ENCODE measurements around the gene NPR1.
"Not testable (repeated sequence)": the region's sequence is repeated elsewhere in the genome, so short reads cannot be mapped to it uniquely, and the experiment has no call there.

NPR1 gene

GRCh38 chr1:153682730-153683129 lies 4.2 kb downstream of the NPR1 start:
- DNase-seq = no peak

DNA sequence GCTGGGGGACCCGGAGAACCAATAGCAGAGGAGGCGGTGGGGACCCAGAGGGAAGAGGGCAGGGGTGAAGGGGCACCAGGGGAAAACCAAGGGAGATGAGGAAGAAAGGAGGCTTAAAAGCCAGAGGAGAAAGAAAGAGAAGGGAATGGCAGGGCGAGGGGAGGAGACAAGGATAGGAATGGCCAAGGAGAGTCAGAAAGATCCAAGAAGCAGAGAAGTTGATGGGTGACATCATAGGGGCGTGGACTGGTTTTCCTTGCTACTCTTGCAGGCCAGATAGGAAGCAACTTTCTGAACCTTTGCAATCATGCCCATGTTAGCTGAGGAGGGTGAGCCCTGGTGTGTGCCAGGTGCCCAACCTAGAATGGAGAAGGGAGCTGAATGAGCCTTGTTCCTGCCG lies 5.4 kb downstream of the NPR1 start:
- no peak for DNase-seq

DNA sequence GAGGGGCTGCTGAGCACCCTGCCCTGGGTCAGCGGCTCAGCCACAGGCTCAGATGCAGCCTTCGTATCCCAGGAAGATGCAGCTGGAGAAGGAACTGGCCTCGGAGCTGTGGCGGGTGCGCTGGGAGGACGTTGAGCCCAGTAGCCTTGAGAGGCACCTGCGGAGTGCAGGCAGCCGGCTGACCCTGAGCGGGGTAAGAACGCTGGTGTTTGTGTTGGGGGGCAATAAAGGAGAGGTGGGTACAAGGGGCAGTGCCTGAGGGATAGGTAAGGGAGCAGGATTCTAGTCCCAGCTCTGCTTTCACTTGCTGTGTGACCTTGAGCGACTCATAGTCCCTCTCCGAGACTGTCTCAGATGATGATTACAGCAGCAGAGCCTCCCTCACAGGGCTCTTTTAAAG lies 6.4 kb downstream of the NPR1 start:
- no peak for DNase-seq

DNA sequence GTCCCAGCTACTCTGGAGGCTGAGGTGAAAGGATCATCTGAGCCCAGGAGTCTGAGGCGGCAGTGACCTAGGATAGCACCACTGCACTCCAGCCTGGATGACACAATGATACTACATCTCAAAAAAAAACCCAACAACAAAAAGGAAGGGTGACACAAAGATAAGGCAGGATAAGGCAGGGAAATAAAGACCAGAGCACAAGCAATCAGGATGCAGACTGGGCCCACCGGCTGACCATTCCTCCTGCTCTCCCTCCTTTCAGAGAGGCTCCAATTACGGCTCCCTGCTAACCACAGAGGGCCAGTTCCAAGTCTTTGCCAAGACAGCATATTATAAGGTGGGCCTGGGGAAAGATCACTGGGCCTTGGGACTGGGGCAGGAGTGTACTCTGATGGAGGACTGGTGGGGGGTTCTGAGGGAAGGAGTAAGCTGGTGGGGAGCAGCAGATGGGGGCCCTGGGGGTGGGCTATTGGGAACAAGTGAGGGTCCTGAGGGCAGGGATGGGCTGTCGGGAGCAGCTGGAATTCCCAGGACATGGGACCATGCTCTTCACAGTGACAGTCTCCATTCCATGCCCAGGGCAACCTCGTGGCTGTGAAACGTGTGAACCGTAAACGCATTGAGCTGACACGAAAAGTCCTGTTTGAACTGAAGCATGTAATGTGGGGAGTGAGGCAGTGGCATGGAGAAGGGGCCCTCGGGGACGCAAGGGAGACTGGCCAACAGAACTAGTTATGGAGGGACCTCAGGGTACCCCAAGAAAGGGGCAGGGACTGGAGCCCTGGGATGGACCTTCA lies 7.3 kb downstream of the NPR1 start:
- no peak for DNase-seq

- DNase-seq = no peak
These were observed 9.0 kb downstream of the NPR1 start for GRCh38 chr1:153687346-153688125.

DNA sequence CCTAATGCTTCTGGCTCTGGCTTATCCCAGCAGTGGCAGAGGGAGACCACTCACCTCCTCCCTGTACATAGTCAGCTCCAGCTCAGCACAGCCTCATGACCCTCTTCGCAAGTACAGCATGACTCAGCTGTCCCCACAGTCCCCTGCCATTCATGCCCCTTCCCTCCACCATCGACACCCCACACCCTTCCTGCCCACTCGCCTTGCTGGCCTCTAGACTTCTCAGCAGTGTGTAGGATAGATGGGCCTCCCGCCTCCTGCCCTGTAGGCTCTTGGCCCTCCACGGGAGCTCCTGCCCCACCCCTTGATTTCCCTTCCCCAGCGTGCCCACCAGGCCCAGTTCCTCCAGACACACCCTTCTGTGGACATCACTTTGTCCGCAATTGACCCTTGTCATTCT lies 9.8 kb downstream of the NPR1 start:
- no peak for DNase-seq

- no peak for DNase-seq
These were observed 10.3 kb downstream of the NPR1 start for GRCh38 chr1:153688736-153689328.

- no peak for DNase-seq
These were observed 15.0 kb downstream of the NPR1 start for GRCh38 chr1:153693466-153693865.

DNA sequence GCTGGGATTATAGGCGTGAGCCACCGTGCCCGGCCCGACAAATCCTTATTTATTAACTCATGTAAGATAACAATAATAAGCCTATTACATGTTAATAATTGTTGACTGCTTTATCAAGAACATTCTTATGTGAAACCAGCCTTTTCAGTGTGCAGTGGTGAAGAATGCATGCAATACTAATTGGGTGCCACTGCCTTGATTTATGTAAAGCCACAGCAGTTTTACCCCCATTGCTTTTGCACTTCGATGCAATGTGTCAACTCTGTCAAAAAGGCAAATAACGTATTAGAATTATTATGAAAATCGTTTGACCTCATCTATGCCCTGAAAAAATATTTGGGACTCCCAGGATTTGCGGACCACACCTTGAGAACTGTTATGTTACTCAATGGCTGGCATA lies 18.3 kb downstream of the NPR1 start:
- no peak for DNase-seq

GRCh38 chr1:153697191-153698019 lies 18.9 kb downstream of the NPR1 start:
- DNase-seq = no peak

DNA sequence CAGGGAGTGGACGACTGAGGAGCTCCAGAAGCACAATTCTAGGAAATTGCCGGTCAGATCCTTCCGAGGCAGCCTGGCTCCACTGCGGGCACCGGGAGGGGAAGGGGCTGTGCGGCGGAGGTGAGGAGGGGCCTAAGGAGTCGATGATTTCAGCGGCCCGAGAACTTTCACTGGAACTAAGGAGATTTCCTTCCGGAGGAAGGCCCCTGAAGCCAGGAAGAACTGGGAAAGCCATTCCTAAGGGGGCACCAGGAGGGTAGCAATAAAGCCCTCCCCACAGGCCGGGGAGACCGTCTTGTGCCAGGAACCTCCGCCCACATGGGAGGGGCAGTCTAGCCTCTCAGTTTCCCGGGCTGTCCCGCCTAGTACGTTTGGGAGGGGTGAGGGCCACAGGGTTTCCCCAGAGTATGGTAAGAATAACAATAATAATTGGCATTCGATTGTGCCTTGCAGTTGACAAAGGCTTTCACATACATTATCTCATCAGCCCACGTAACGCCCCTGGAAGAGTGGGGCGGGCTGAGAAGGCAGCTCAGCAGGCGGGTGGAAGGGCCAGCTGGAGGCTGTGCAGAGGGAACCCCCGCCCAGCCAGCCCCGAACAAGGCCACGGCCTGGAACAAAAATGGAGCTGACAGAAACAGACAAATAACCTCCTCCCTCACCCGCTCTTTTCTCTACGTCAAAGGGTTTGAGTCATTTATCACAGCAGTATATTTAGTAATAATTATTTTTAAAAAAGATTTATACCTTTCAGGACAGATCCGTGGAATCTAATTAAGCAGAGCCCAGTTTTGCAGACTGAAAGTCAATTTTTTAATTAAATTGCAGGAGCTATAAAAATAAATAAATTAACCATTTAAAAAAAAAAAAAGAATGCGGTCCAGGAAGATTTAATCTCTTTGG lies 19.8 kb downstream of the NPR1 start:
- peak; percentile 28 for DNase-seq

DNA sequence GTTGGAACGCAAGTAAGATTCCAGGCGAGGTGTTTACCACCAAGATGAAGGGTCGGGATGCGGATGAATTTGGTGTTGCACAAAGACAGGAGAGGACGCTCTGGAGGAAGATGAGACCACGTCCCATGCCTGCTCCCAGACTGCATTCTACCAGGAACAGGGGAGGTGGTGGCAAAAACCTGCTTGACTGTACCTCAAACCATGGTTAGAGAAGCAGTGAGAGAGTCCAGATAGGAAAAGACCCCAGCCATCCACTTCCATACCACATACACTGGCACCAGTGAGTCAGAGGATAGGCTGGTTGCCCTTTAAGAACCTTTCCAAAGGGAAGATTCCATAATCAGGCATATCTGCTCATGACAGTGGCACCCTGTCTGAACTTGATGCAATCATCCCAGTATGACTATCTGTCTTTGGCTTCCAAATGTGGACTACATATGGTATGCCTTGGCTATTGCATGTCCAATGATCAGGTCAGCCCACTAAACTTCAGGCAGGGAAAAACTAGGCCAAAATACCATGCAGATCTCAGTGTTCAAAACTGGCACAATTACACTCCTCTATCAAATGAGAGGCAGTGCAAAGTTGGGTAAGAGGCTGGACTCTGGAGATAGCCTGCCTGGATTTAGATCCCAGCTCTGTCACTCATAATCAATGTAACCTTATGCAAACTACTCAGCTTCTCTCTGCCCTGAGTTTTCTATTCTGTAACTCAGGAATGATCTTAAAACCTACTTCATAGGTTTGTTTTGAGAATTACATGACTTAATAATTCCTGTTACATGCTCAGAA lies 20.6 kb downstream of the NPR1 start:
- peak; percentile 40 for DNase-seq

GRCh38 chr1:153699768-153700167 lies 21.3 kb downstream of the NPR1 start:
- no peak for DNase-seq

GRCh38 chr1:153705484-153705883 lies 27.0 kb downstream of the NPR1 start:
- DNase-seq = no peak

DNA sequence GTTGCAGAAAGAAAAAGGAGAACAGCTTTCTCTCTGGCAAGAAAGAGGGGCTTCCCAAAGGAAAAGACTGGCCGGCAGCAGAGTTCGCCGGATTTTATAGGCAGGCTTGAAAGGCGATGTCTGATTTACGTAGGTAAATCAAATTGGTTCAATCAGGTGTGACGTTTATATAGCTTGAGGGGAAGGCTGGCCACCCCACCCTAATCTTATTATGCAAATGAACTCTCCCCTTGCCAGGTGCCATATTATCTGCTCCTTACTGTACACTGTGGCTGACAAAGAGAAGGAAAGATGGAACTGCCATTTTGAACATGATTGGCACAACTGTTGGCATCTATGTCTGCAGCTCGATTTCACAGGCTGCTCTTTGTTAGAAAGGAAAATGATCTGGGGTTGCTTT lies 32.5 kb downstream of the NPR1 start:
- no peak for DNase-seq

DNA sequence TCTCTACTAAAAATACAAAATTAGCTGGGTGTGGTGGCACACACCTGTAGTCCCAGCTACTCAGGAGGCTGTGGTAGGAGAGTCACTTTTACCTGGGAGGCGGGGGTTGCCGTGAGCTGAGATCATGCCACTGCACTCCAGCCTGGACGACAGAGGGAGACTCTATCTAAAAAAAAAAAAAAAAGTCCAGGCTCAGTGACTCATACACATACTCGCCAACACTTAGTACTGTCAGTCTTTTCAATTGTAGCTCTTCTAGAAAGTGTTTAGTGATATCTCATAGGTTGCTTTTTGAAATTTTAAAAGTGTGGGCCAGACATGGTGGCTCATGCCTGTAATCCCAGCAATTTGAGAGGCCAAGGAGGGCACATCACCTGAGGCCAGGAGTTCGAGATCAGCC lies 37.7 kb downstream of the NPR1 start:
- not testable (repeated sequence) for DNase-seq

GRCh38 chr1:153717330-153717729 lies 38.8 kb downstream of the NPR1 start:
- no peak for DNase-seq

DNA sequence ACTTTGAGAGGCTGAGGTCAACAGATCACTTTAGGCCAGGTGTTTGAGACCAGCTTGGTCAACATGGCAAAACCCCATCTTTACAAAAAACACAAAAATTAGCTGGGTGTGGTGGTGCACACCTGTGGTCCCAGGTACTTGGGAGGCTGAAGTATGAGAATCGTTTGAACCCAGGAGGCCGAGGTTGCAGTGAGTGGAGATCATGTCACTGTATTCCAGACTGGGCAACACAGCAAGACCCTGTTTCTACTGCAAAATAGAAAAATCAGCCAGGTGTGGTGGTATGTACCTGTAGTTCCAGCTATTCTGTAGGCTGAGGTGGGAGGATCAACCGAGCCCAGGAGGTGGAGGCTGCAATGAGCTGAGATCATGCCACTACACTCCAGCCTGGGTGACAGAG lies 45.2 kb downstream of the NPR1 start:
- no peak for DNase-seq

DNA sequence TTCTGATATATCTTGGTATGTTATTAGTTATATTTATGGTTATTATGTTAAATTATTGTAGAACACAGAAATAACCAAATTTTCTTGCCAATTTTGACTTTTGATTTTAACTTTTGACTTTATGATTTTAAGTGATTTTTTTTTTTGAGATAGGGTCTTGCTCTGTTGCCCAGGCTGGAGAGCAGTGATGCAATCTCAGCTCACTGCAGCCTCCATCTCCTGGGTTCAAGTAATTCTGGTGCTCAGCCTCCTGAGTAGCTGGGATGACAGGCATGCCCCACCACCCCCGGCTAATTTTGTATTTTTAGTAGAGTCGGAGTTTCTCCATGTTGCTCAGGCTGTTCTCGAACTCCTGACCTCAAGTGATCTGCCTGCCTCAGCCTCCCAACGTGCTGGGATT lies 46.1 kb downstream of the NPR1 start:
- DNase-seq = not testable (repeated sequence)

DNA sequence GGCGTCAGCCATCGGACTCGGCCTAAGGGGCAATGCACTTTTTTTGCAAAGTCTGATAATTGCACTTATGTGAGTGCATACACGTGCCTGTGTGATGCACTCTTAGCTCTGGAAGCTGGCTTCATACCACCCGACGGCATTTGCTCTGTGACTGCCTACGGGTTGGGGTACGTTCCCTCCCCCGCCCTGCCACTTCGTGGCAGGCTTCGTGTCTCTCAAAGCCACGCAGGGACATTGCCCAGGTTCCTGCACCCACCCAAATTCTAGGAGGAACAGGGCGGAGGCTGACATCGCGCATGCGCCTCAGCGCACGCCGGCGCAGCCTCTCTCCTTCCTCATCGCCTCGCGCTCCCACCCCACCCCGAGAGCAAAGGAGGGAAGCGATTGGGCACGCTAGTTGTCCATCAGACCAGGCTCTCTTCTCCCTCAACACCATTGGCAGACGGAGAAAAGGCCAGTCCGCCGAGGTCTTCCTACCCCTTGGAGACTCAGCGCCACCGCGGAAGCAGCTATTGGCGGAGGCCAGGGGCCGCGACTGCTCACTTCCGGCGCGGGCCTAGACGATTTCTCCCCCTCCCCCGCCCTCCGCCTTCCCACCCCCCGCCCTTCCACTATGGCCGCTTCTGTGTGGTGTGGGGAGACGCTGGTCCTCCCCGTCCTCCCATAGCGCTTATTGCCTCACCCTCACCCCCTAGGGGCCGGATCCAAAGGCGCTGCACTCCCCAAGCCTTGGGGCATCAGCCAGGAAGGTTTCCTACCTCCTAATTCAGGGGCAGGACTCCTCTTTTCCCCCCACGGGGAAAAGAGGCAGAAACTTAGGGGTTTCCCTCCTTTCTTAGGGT lies 49.2 kb downstream of the NPR1 start, which contains the start of gene INTS3:
Gene INTS3, plus strand, starts transcription at position 588 of the 842 bp plus-strand sequence. CDS start 585 bp downstream, outside the sequence.
- peak; percentile 100 for DNase-seq

Measured in fibroblast of skin of scalp (primary cell).